ENCODE results near the gene TOGARAM2.

- no peak for TF ChIP-seq EZH2 (IDR thresholded peaks at IDR 0.05; ENCODE audit: insufficient read depth, poor library complexity, severe bottlenecking)
- no peak for TF ChIP-seq EZH2phosphoT487 (IDR thresholded peaks at IDR 0.05; ENCODE audit: insufficient read depth, low read depth)
These were observed 9.3 kb downstream of the TOGARAM2 start for GRCh38 chr2:28990445-28990844.

All from GM23248 (cell line).